ENCODE measurements around the gene SRPK2.
A peak's percentile ranks its signal among the peaks of the same experiment; 100 is the strongest.
"Not testable (repeated sequence)": the region's sequence is repeated elsewhere in the genome, so short reads cannot be mapped to it uniquely, and the experiment has no call there.

The SRPK2 gene

GRCh38 chr7:105268511-105269392 is 120.0 kb downstream of the SRPK2 start:
- no peak for DNase-seq (ENCODE audit: low spot score)
- Histone ChIP-seq H3K27ac (peak overlapping the region; percentile 63 to 71), H3K4me3 (peak overlapping the region; percentile 68)
- TF ChIP-seq, protein P1, sequence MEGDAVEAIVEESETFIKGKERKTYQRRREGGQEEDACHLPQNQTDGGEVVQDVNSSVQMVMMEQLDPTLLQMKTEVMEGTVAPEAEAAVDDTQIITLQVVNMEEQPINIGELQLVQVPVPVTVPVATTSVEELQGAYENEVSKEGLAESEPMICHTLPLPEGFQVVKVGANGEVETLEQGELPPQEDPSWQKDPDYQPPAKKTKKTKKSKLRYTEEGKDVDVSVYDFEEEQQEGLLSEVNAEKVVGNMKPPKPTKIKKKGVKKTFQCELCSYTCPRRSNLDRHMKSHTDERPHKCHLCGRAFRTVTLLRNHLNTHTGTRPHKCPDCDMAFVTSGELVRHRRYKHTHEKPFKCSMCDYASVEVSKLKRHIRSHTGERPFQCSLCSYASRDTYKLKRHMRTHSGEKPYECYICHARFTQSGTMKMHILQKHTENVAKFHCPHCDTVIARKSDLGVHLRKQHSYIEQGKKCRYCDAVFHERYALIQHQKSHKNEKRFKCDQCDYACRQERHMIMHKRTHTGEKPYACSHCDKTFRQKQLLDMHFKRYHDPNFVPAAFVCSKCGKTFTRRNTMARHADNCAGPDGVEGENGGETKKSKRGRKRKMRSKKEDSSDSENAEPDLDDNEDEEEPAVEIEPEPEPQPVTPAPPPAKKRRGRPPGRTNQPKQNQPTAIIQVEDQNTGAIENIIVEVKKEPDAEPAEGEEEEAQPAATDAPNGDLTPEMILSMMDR (IDR thresholded peaks at IDR 0.05): no peak

DNA sequence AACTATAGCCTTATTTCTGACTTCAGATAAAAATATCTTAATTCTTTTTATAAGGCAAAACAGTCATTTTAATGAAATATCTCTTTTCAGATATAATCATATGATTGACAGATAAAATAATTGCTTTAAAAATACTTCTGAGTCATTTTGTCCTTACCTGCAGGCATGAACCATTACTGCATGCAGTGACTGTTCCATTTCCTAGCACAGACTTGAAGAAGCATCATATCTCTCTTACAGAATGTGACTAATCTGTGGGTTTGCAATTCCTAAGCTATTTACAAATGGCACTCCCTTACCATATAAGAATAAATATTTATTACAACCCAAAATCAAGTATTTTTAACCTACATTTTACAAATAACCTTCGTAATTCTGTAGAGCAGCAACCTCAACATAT is 120.7 kb downstream of the SRPK2 start:
- peak overlapping the region; percentile 63 to 71 for H3K27ac ChIP-seq
- TF ChIP-seq, protein P1 (IDR thresholded peaks at IDR 0.05): no peak
- DNase-seq (ENCODE audit: low spot score): no peak
- peak overlapping the region; percentile 68 for H3K4me3 ChIP-seq

DNA sequence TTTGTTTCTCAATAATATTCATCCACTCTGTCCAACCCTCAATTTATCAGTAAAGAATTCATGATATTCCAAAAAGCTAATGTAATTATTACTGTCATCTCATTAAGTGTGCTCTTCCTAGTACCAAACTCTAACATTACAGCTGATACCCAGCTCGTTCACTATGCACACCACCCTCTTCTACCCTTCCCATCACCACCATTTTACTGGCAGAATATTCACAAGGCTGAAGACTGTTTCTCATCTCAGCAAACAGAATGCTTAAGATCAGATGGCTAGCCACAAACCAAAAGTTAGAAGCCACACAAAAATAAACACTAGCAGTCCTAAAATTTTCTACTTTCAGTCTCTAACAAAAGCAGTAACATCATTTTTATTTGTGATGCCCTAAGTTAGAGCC is 121.5 kb downstream of the SRPK2 start:
- DNase-seq (ENCODE audit: low spot score): no peak
- Histone ChIP-seq H3K27ac (no peak overlapping the region), H3K4me3 (peak overlapping the region; percentile 68)
- TF ChIP-seq, protein P1 (IDR thresholded peaks at IDR 0.05): no peak

GRCh38 chr7:105264707-105265106 is 124.0 kb downstream of the SRPK2 start:
- no peak overlapping the region for H3K27ac ChIP-seq
- TF ChIP-seq, protein P1 (IDR thresholded peaks at IDR 0.05): no peak
- no peak overlapping the region for H3K4me3 ChIP-seq
- DNase-seq (ENCODE audit: low spot score): no peak

GRCh38 chr7:105261689-105262088 is 127.0 kb downstream of the SRPK2 start:
- H3K27ac ChIP-seq: no peak overlapping the region
- TF ChIP-seq, protein P1 (IDR thresholded peaks at IDR 0.05): no peak
- H3K4me3 ChIP-seq: no peak overlapping the region
- DNase-seq (ENCODE audit: low spot score): no peak

DNA sequence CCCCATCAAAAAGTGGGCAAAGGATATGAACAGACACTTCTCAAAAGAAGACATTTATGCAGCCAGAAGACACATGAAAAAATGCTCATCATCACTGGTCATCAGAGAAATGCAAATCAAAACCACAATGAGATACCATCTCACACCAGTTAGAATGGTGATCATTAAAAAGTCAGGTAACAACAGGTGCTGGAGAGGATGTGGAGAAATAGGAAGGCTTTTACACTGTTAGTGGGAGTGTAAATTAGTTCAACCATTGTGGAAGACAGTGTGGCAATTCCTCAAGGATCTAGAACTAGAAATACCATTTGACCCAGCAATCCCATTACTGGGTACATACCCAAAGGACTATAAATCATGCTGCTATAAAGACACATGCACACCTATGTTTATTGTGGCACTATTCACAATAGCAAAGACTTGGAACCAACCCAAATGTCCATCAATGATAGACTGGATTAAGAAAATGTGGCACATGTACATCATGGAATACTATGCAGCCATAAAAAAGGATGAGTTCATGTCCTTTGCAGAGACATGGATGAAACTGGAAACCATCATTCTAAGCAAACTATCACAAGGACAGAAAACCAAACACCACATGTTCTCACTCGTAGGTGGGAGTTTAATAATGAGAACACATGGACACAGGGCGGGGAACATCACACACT is 128.4 kb downstream of the SRPK2 start:
- H3K27ac ChIP-seq; H3K4me3 ChIP-seq; DNase-seq (ENCODE audit: low spot score): not testable (repeated sequence)

DNA sequence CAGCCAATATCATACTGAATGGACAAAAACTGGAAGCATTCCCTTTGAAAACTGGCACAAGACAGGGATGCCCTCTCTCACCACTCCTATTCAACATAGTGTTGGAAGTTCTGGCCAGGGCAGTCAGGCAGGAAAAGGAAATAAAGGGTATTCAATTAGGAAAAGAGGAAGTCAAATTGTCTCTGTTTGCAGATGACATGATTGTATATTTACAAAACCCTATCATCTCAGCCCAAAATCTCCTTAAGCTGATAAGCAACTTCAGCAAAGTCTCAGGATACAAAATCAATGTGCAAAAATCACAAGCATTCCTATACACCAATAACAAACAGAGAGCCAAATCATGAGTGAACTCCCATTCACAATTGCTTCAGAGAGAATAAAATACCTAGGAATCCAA is 129.8 kb downstream of the SRPK2 start:
- DNase-seq (ENCODE audit: low spot score); H3K27ac ChIP-seq; H3K4me3 ChIP-seq: not testable (repeated sequence)

DNA sequence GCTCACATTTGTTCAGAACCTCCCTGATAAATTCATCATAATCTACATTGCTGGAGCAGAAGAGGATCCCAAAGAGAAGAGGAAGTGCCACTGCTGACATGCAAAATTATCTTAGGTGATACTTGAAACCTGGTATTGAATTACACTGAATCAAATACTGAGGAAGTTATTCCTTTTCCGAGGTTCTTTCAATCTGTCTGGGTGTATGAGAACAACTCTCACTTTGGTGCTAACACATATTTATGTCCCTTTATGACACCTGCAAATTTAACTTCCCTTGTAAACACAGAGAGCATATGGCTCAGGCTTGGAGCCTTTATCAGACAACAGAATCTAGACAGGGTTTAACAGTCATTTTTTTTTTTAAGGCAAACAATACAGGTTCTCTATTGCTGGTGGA is 131.4 kb downstream of the SRPK2 start:
- TF ChIP-seq, protein P1 (IDR thresholded peaks at IDR 0.05): no peak
- DNase-seq (ENCODE audit: low spot score): no peak
- no peak overlapping the region for H3K27ac ChIP-seq
- no peak overlapping the region for H3K4me3 ChIP-seq

All from coronary artery (tissue), 2 donors.